Cardiac ventricle fibroblast (primary cell): ENCODE results near the gene PLS1. TPM values are rescaled to one million over a fixed set of nuclear protein-coding genes. Genes with fewer than 3 reads are reported as not detected.

ENCODE experiments used
- total RNA-seq: library from RNA; depleted of rRNA; stranded (reverse); fragments of >200 nt; gene quantifications from 2 replicates; pipeline ENCODE4 v1.2.3, GENCODE V29; 2015

The PLS1 gene, protein sequence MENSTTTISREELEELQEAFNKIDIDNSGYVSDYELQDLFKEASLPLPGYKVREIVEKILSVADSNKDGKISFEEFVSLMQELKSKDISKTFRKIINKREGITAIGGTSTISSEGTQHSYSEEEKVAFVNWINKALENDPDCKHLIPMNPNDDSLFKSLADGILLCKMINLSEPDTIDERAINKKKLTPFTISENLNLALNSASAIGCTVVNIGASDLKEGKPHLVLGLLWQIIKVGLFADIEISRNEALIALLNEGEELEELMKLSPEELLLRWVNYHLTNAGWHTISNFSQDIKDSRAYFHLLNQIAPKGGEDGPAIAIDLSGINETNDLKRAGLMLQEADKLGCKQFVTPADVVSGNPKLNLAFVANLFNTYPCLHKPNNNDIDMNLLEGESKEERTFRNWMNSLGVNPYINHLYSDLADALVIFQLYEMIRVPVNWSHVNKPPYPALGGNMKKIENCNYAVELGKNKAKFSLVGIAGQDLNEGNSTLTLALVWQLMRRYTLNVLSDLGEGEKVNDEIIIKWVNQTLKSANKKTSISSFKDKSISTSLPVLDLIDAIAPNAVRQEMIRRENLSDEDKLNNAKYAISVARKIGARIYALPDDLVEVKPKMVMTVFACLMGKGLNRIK
- total RNA-seq, result not detected in 2 replicates

DNA sequence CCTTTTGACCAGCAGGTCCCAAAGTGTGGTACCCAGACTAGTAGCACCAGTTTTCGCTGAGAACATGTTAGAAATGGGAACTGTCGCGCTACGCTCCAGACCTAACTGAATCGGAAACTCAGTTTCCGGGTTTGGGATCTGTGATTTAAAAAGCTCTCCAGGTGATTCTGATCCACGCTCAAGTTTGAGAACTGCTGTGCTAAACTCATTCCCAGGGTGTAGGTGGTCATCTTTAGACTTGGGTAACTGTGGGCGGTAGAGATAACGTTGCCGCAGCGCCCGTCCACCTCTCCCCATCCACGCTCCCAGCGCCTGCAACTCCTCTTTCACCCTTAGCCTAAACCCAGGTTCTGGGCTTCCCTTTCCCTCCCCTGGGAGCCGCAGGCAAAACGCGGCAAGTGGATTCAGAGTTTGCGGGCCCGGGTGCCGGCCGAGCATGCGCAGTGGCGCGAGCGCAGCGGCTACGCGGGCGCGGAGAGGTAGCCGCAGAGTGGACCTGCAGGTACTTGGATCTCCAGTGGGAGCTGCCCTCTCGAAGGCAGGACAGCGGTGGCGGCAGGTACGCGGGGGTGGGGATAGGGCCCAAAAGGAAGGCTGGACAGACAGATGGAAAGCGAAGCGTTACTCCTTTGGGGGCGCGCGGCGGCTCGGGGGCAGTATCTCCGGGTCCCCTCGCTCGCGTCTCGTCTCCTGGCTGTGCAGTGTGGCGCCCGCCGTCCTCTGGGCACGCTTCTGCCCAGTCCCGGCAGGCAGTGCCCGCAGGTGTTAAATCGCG lies at the start of gene PLS1:
Gene PLS1 (plus strand): TSS at position 443 of the 775 bp plus-strand sequence. CDS start 67,845 bp downstream, outside the sequence.

GRCh38 chr3:142578329-142579223 lies 17.6 kb upstream of the PLS1 start, which contains the start of gene ATR:
ATR (minus strand) TSS chr3:142578733; CDS start chr3:142578704, 29 bp downstream.

DNA sequence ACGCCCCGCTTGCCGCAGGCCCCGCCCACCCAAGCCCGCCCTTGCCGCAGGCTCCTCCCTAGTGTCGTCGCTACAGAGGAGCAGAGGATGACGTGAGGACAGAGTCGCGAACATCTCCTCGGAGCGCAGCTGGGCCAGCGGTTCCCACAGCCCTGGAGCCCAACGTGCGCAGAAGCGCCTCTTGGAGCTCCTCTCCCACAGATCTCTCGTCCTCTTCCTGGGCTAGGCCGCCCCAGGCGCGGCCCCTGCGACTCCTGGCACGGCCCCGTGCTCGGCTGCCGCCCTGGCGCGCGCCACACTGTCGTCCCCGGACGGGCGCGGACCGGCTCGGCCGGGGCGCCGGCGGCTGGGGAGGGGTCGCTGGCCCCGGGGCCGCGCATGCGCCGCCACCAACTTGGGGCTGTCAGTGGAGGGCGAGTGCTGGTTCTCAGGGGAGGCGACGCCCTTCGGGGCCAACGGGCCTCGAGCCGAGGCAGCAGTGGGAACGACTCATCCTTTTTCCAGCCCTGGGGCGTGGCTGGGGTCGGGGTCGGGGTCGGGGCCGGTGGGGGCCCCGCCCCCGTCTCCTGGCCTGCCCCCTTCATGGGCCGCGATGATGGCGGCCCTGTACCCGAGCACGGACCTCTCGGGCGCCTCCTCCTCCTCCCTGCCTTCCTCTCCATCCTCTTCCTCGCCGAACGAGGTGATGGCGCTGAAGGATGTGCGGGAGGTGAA lies 127.9 kb downstream of the PLS1 start, which contains the start of gene TRPC1:
Gene TRPC1 (plus strand): TSS at position 67 of the 714 bp plus-strand sequence. CDS start 526 bp downstream, at position 593.

Other genes with a start within 250 kb of the PLS1 start
- 14.5 and 21.7 TPM in 2 replicates for gene XRN1, start 148.4 kb upstream of the PLS1 start, total RNA-seq
- gene ATR, start 17.7 kb upstream of the PLS1 start, total RNA-seq, result 16.8 and 17.8 TPM in 2 replicates
- 12.5 and 14.2 TPM in 2 replicates for gene TRPC1, start 127.6 kb downstream of the PLS1 start, total RNA-seq